T-helper 1 cell (primary cell): Measurements from ENCODE around the gene KLHL35.

Experiments used
- DNase-seq, 5 donors: peaks; one replicate each; pipeline ENCODE4 v3.0.0-alpha.2; 2012 to 2020
- total RNA-seq, 4 donors: gene quantifications; one replicate each; lab custom pipeline; 2026; lab: John Stamatoyannopoulos, UW

KLHL35 gene, protein sequence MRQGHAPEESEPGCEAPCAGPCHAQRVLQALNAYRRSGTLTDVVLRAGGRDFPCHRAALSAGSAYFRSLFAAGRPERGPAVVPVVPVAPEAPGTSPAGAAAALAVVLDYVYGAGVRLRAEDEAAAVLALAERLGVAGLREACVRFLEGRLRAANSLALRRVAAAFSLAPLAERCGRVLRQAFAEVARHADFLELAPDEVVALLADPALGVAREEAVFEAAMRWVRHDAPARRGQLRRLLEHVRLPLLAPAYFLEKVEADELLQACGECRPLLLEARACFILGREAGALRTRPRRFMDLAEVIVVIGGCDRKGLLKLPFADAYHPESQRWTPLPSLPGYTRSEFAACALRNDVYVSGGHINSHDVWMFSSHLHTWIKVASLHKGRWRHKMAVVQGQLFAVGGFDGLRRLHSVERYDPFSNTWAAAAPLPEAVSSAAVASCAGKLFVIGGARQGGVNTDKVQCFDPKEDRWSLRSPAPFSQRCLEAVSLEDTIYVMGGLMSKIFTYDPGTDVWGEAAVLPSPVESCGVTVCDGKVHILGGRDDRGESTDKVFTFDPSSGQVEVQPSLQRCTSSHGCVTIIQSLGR
- total RNA-seq, result 0.15 to 1.3 (median 0.73) reads per million in 4 donors

DNA sequence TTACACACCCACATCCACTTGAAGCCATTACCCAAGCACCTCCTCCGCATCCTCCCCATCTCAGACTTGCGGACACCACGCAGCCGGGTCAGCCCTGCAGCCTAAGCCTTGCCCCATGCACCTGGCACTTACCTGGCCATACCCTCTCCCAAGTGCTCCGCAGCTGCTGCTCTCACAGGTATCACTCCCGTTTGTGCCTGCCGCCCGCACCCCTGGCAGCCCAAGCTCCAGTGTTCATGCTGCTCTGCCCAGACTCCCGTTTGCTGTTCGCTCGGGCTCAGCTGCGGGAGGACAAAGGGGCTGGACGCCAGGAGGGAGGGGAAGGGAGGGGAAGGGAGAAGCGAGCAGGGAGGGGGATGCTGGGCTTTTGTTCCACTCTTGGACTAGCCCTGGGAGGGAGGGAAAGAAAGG, at the start of gene KLHL35:
KLHL35 (minus strand) TSS at position 293 of the 411 bp plus-strand sequence. CDS start 2,574 bp downstream, outside the sequence.
- no peak for DNase-seq

DNA sequence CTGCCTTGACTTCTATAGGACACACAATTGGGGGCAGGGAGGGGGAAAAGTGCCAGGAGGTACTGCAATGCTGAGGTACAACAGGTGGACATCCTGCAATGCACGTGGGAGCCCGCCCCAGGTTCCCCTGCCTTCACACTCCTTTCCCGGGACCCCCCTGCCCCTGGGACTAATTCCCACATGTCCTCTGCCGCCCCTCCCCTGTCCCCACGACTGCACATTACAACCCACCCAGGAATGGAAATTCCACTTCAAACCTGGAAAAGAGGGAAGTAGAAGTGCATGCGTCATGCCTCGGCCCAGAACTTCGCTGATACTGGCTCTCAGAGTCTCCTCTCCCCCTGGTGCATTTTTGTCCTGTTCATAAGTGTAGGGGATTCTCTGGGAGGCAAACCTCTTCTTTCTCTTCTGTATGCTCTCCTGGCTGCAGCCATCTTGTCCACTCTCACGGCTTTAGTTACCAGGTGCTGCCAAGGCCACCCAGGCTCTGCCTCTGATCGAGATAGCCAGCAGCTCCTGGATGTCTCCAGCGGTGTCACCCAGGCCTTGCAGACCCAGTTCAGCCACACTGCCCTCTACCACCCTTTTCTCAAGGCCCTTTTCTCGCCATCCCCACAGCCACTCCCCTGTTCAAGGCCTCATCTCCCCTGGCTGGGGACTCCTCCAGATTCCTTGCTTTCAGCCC, 49.1 kb upstream of the KLHL35 start:
- DNase-seq, result no peak

DNA sequence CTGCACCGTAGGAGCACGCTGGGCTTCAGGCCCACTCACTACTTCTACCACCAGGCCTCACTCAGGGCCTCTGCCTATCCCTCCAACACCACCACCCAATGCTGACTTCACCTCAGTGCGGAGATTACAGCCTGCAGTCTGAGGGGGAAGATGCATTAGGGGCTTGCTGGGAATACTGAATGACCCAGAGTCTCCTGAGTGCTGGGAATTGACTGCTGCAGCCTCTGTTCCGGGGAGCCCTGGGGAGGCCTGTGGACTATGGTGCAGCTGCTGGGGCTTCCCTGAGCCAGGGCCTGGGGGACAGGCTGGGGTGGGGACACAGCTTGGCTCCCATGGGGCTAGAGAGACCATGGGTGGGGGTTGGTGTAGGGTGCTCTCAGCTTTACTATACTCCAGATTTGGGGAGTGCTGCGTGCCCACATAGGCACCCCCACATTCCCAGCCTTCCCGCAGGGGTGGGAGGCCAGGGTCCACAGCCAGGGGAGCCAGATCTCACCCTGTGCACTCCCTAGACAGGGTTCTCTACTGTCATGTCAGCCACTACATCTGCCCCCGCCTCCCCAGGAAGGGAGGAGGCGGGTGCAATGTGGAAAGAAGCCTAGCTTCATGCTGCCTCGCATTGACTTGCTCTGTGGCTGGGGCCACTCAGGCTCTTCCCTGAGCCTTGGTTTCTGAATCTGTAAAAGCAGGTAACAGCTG, 48.4 kb upstream of the KLHL35 start:
- no peak for DNase-seq

DNA sequence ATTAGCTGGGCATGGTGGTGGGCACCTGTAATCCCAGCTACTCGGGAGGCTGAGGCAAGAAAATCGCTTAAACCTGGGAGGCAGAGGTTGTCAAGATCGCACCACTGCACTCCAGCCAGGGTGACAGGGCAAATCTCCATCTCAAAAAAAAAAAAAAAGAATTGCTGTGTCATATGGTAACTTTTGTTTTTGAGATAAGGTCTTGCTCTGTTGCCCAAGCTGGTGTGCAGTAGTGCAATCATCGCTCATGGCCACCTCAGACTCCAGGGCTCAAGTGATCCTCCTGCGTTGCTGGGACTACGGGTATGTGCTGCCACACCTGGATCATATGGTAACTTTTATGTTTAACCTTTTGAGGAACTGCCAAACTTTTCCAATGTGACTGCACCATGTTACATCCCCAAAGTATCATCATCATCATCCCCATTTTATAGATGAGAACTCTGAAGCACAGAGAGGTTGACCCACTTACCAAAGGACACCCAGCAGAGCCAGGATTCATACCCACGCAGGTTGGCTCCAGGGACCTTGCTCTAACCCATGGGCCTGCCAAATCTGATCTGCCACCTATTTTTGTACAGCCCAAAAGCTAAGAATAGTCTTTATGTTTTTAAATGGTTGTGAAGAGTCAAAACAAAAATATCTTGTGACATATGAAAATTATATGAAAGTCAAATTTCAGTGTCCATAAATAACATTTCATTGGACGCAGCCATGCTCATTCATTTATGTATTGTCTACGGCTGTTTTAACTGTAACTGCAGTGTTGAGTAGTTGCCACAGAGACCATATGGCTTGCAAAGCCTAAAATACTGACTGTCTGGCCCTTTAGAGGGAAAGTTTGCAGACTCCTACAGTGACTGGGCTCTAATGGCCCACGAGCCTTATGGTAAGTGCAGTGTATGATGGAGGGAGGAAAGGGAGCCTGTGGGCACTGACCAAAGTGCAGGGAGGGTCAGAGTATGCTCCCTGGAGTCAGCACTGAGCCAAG, 47.5 kb upstream of the KLHL35 start:
- no peak for DNase-seq

DNA sequence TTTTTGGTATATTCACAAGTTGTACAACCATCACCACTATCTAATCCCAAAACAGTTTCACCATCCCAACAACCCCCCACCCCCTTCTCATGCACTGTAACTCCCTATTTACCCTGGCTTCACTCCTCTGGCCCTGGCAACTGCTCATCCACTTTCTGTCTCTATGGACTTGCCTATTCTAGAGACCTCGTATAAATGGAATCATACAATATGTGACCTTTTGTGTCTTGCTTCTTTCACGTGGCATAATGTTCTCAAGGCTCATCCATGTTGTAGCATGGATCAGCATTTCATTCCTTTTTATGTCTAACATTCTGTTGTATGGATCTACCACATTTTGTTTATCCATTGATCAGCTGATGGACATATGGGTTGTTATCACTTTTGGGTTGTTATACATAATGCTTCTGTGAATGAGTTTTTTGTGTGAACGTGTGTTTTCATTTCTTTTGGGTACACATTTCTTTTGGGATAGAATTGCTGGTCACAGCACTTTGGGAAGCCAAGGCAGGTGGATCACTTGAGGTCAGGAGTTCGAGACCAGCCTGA, 46.7 kb upstream of the KLHL35 start:
- no peak for DNase-seq

DNA sequence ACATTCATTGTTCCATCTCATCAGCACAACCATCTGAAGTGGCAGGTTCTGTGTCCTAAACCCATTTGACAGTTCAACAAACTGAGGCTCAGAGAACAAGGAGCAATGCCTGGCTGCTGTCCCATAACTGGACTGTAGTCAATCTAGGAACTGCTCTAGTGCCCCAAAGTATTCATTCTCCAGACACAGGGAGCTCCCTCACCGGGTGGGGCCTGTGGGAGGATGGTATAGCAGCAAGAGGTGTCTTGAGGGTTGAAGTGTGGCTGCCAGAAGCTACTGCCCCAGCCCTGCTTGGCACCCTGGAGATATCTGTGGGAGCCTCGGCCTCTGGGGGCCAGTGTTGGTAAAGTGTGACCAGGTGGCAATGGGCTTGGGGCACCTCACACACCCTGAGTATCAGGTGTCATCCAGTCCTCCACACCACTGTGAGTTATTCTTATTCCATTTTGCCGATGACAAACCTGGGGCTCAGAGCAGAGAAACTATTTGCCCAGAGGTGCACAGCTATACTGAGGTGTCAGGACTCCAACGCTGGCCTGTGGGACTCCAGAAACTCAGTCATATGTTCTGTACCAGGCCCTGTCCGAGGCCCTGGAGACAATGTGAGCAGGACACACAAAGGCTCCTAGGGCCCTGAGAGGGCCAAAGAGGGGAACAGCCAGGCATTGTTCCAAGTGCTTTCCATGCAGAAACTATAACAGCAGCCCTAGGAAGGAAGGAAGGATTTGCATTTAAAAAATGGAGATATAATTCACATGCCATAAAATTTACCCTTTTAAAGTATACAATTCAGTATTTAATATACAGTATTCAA, 46.0 kb upstream of the KLHL35 start:
- DNase-seq, result no peak

DNA sequence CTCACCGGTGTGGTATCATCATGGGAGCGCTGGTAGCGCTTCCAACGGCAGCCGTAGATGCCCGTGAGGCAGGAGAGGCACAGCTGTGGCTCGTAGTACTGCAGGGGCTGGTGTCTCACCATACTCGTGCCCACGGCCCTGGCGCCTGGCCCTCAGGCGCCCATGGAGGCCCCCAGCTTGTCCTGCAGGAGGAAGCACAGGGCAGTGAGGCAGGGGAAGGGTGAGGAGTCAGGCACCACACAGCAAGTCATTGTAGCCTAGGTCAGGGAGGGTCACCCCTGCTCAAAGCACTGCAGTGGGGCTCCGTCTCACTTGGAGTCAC, 44.6 kb upstream of the KLHL35 start:
- no peak for DNase-seq

DNA sequence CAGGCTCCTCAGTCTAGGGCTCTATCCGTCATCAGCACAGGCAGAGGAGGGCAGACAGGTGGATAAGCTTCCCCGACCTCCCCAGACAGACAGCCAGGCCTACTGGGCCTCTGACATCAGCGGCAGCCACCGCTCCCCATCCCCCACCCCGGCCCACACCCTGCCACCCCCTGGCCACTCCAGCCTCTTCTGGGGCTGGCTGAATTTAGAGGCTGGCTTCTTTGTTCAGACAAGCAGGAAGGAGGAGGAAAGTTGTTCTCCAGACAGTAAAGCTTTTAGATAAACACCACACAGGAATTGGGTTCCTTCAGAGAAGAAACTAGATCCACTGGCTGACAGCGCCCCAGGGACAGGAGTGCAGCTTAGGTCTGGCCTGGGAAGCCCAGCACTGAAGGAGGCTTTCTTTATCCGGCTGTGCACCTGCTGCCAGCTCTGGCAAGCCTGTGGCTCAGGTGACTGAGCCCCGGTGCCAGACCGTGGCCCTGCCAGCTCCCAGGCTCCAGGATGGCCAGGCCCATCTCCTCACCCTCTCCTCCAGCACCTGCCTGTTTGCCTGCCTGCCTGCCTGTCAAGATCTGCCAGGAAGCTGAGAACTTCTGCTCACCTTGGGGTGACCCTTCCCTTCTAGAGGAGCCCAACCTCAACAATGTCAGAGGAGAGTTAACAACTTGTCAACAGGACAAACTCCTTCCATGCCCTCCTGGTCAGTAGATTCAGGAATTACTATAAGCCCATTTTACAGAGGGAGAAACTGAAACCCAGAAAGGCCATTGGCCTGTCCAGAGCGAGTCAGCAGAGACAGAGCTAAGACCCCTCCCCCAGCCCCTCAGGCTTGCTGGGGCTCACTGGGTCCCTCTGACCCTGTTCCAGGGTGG, 44.0 kb upstream of the KLHL35 start:
- no peak for DNase-seq

DNA sequence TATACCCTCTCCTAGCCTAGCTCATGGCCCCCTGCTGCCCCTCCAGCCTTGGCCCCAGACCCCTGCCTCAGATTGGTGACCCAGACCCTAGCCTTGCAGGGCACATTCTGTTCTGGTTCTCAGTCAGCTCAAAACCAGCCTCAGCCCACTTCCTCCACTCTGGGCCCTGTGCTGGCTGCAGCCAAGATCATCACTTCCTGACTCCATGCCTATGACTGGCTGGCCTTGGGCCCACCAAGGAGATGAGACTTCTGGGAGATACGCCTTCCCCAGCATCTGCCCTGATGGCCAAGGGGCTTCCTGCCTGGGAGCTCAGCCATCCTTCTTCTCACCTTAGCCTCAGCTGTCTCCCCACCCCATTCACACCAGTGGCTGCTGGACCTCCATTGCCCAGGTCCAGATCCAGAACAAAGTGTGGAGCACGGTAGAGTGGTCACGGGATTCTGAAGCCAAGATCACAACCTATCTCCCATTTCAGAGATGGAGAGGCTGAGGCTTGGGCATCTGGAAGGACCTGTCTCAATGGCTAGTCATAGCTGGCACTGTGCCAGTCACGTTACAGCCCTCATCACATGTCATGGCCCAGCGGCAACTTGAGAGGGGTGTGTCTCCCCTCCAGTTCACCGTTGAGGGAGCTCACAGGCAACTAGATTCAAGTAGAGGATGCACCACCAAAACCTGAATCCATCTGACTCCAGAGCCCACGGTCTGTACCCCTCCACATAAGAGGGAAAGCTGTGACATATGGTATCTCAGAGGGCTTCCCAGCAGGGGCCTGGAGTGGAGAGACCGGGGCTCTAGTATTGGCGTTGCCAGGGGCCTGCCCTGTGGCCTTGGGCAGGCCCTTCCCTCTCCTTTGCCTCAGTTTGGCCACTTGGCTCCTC, 43.0 kb upstream of the KLHL35 start:
- peak in 1 of 5 donors; percentile 74 for DNase-seq

DNA sequence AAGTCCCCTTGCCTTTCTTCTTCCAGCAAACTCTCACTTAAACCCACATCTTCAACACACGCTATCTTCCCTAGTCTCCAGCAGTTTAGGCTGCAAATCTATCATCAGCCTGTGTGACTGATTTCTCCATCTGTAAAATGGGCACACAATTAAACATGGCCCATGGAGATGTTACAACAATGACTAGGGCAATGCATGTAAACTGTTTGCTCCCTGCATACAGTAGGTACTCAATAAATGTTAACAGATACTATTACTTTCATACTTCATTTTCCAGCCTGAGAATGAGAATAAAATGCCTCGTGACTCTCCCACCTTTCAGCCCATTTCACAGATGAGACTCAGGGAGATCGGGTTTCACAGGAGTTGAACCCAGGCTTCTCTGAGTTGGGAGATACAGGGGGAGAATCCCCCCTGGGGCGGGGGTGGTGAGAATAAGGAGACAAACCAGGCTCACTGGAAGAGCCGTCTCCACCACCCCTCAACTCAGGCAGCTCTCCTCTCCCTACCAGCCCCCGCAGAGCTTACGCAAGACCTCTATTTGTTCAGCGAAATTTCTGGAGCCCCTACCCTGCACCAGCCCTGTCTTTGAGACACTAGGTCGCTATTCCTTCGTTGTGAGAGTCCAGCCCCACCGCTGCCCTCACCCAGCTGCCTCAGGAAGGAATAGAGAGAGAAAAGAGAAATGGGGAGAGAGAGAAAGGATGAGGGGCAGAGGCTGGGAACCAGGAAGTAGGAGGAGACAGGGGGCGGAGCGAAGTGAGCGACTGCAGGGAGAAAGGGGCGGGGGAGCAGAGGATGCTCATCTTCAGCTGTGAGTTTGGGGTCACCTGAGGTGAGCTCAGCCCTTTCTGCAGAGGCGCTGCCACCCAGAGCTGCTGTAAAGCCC, 42.1 kb upstream of the KLHL35 start:
- DNase-seq, result peak in 4 of 5 donors; percentile 30 to 77 (median 39)

DNA sequence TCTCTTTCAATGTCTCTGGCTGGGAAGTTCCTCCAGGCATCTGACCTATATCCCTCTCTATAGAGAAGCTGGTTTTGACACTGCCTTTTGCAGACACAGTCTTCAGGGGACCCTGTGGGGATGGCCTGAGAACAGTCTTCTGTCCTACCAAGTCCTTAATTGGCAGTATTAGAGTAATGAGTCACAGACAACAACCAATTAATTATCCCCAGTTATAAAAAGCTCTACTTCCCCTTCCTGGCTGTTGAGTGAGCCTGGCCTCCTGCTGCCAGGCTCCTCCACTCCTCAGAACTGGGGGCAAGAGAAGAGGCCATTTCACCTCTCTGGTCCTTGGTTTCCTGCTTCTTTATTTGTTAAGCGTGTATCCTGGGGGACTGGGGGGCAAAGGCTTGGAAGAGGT, 41.2 kb upstream of the KLHL35 start:
- DNase-seq, result no peak

DNA sequence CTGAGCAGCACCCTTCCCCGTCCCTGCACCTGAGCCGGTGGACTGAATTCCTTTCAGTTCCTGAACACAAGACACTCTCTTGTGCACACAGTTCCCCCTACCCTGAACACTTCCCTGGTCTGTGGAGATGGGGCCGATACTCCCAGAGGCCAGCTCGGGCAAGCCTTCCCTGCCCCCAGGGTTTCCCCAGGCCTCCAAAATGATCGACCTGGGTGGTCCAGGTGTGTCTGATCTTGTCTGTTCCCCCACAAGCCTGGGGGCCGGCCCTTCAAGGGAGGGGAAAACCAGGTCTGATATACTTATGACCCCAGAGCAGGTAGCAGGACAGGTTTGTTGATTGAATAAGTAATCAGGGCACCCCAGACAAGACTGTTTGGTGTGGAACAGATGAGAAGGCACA, 40.7 kb upstream of the KLHL35 start:
- no peak for DNase-seq

DNA sequence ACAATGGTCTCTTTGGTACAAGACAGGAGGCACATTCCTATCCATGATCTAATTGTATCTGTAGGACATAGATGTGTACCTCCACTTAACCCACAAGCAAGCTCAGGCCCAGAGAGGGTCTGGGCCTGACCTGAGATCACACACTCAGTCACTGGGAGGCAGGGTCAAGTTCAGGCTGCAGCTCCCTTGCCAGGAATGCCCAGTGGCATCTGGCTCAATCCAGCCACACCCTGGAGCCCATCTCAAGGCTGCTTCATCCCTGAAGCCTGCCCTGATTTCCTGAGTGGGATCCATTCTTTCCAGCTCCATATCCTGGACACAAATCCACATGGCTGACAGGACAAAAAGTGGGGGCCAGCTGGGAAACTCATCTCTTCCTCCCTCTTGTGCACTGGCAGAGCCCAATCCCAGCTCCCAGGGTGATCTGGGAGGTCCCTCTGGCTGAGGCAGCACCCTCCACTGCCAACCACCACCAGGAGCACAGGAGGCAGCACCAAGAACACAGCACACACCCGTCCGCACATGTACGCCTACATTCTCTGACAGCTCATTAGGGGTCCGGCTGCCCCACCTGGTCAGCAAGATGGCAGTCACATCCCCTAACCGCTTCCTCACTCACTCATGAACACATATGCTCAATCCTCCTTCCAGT, 39.2 kb upstream of the KLHL35 start:
- no peak for DNase-seq

DNA sequence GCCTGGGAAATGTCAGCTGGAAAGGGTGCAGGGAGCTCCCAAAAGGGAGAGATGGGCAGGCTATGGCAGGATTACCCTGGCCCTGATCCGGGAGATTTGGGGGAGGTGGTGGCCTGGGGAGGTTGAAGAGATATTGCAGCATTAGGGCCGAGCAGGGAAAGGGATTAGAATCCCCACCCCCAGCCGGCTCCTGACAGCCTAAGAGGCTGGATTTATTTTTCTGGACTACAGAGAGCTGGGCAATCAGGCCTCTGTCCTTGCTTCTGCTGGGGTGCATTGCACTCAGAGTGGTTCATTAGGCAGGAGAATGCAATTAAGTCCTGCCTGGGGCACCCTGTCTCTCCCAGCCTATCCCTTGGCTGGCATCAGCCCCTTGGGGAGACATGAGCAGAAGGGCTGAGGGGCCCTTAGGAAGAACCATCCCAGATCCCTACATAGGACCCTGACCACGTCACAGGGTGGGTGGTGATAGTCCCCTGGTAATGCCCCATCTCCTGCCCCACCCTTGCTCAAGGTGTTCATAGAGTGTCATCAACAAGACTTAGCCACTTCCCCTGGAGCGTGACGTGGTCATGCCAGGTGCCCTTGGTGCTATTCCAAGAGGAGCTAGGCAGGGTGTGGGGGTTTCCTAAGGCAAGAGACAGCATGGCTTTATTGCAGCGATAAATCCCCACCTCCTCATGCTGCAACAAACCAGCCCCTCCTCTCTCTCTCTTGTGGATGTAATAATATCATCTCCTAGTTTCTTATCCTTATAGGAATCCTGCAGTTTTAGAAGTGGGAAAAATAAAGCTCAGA, 38.4 kb upstream of the KLHL35 start:
- no peak for DNase-seq

DNA sequence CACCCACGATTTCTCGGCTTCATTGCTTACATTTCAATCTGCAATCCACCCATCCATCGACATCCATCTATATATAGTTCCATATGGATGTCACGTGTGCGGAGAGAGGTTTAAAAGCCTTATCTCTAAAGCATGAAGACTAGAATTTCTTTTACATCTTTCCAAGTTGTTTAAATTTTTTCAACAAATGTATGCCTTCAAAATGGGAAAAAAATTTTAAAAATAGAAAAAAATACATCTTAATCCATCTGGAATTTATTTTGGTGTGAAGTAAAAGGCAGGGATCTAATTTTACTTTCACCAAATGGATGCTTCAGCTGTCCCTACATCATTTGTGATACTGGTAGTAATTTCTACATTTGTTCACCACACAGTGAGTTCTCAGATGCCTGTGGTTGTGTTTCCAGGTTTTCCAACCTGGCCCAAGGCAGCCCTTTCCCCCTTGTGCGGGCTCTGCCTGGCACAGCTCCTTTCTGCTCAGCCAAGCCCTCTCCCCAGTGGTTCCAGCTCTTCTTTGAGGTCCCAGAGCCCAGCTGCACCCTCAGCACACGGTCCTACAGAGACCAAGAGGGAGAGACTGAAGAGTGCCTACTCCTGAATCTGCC, 37.6 kb upstream of the KLHL35 start:
- no peak for DNase-seq
